Activated T-helper 2 cell treated with anti-CD3 and anti-CD28 coated beads, Interferon-gamma antibody, Interleukin-2, Interleukin-4, amounts not matched to agents 10 μg/mL and 5 μg/mL and 100 μg/mL, durations not matched to agents 14 hours and 24 hours and 36 hours (primary cell): Measurements from ENCODE around the gene KIRREL2. TPM values are rescaled to one million over a fixed set of nuclear protein-coding genes. Genes with fewer than 3 reads are reported as not detected.
"Not testable (repeated sequence)": the region's sequence is repeated elsewhere in the genome, so short reads cannot be mapped to it uniquely, and the experiment has no call there.

Experiments used
- DNase-seq: peaks from one replicate; pipeline ENCODE4 v3.0.0; 2021; ENCODE audit warnings: low spot score
- H3K27ac Mint-ChIP-seq: one replicate; pipeline ENCODE4 v1.8.0; 2021; ENCODE audit warnings: mixed read lengths
- H3K27me3 Mint-ChIP-seq: one replicate; pipeline ENCODE4 v1.8.0; 2021; ENCODE audit warnings: low read depth, mixed read lengths
- H3K36me3 Mint-ChIP-seq: one replicate; pipeline ENCODE4 v1.8.0; 2021; ENCODE audit warnings: low read depth, mixed read lengths
- H3K4me1 Mint-ChIP-seq: one replicate; pipeline ENCODE4 v1.8.0; 2021; ENCODE audit warnings: low read depth, mixed read lengths
- H3K4me3 Mint-ChIP-seq: one replicate; pipeline ENCODE4 v1.8.0; 2021; ENCODE audit warnings: low read depth, mild to moderate bottlenecking, moderate library complexity, mixed read lengths
- H3K9me3 Mint-ChIP-seq: one replicate; pipeline ENCODE4 v1.8.0; 2021; ENCODE audit warnings: mixed read lengths
- intact Hi-C: fragments of 100-400 bp; cut with micrococcal nuclease; formaldehyde crosslinking; loops from one replicate; pipeline ENCODE4 v1.15.1; 2023
- total RNA-seq: library from RNA; stranded (reverse); gene quantifications from 2 replicates; pipeline ENCODE4 v1.2.3, GENCODE V29; 2022

The KIRREL2 gene
- total RNA-seq, 1 donor from 2014 or later, result 0.39 TPM

GRCh38 chr19:35832054-35832453 is 24.7 kb upstream of the KIRREL2 start:
- peaks cover 3% of the 10 kb centered on the region for H3K27me3 Mint-ChIP-seq
- intact Hi-C loops, result no loop called here
- H3K4me1 Mint-ChIP-seq, result no peaks in the 10 kb centered on the region
- no peak for DNase-seq
- H3K9me3 Mint-ChIP-seq, result no peaks in the 10 kb centered on the region
- H3K27ac Mint-ChIP-seq, result no peak overlapping the region
- no peaks in the 10 kb centered on the region for H3K36me3 Mint-ChIP-seq
- H3K4me3 Mint-ChIP-seq, result no peak overlapping the region

DNA sequence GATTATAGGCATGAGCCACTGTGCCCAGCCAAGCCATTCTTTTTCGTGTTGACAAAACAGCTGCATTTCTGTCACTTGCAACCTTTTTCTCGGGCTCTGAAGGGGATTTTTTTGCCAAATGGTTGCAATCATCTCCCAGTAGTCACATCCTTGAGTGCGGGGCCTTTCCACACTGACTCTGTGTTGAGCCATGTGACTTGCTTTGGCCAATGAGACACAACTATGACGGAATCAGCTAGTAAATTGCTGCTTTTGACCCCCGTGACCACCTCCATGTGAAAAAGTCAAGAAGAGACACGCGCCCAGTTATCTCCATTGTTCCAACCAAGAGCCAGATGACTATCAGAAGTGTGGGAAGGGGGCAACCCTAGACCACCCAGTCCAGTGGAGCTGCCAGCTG is 22.7 kb upstream of the KIRREL2 start:
- no peaks in the 10 kb centered on the region for H3K4me1 Mint-ChIP-seq
- intact Hi-C loops, result no loop called here
- H3K4me3 Mint-ChIP-seq, result no peak overlapping the region
- H3K27me3 Mint-ChIP-seq, result peaks cover 3% of the 10 kb centered on the region
- H3K27ac Mint-ChIP-seq, result no peak overlapping the region
- no peaks in the 10 kb centered on the region for H3K36me3 Mint-ChIP-seq
- no peak for DNase-seq
- H3K9me3 Mint-ChIP-seq, result peaks cover 2% of the 10 kb centered on the region

DNA sequence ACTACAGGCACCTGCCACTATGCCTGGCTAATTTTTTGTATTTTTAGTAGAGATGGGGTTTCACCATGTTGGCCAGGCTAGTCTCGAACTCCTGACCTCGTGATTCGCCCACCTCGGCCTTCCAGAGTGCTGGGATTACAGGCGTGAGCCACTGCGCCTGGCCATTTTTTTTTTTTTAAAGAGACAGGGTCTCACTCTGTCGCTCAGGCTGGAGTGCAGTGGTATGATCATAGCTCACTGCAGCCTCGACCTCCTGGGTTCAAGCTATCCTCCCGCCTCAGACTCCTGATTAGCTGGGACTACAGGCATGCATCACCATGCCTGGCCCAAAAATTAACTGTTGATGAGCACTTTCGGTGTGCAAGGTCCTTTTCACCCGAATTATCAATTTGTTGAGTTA is 20.6 kb upstream of the KIRREL2 start:
- H3K27ac Mint-ChIP-seq, H3K4me3 Mint-ChIP-seq, DNase-seq, H3K9me3 Mint-ChIP-seq, H3K27me3 Mint-ChIP-seq, H3K4me1 Mint-ChIP-seq, H3K36me3 Mint-ChIP-seq, intact Hi-C loops: not testable (repeated sequence)

- no peak overlapping the region for H3K4me3 Mint-ChIP-seq
- peaks cover 44% of the 10 kb centered on the region for H3K27me3 Mint-ChIP-seq
- H3K36me3 Mint-ChIP-seq, result no peaks in the 10 kb centered on the region
- DNase-seq, result no peak
- H3K27ac Mint-ChIP-seq, result no peak overlapping the region
- peaks cover 7% of the 10 kb centered on the region for H3K4me1 Mint-ChIP-seq
- peaks cover 4% of the 10 kb centered on the region for H3K9me3 Mint-ChIP-seq
- intact Hi-C loops, result no loop called here
These were observed 14.6 kb upstream of the KIRREL2 start for GRCh38 chr19:35841961-35842595.

DNA sequence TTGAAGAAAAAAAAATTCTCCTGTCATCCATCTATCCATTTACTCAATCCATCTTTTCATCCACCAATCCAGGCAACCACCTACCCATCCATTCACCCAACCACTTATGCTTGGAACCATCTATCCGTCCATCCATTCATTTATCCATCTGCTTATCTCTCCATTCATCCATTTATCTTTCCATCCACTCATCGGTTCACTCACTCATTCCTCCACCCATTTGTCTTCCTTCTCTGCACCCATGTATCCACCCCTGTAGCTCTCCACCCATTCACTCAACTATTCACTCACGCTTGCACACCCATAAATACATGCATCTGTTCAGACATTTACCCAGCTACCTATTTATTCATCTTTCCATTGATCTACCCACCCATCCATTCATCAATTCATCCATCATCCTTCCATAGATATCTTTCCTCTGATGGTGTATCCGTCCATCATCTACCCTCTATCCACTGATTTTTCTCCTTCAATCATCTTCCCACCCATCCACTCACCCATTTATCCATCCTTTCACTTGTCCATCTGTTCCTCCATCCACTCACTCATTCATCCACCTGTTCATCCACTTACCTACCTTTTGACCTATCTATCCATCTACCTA is 13.9 kb upstream of the KIRREL2 start:
- DNase-seq, result no peak
- intact Hi-C loops, result no loop called here
- peaks cover 7% of the 10 kb centered on the region for H3K4me1 Mint-ChIP-seq
- H3K4me3 Mint-ChIP-seq, result no peak overlapping the region
- H3K9me3 Mint-ChIP-seq, result peaks cover 4% of the 10 kb centered on the region
- peaks cover 44% of the 10 kb centered on the region for H3K27me3 Mint-ChIP-seq
- H3K36me3 Mint-ChIP-seq, result no peaks in the 10 kb centered on the region
- H3K27ac Mint-ChIP-seq, result no peak overlapping the region

DNA sequence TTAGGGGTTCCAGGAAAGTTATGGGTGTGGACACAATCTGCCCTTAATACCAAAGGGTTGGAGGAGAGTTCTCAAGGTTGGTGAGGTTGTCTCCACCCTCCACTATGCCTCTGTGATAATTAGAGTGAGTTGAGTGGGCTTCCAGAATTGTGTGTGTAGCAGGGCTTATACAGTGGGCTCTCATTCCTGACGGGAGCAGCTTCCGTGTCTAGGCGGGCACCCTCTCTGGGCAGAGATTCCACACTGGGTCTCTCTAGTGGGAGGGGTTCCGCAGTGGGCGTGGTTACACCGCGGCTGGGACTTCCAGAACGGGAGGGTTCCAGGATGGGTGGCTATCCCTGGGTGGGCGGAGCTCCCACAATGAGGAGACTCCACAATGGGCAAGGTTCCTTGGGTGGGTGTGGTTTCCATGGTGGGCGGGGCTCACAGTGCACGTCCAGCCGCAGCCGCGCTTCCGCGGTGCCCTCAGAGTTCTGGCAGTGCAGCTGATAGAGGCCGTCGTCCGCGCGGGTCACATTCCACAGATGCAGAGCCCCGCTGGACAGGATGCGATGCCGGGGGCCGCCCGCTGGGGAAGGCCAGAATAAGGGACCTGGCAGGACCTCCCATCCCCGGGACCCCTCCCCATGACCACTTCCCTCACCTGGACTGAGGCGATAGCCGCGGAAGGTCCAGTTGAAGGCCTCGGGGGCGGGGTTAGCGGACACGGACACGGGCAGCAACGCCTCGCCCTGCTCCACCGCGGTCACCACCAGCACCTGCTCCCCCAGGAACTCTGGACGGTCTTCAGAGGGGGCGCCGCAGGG is 12.8 kb upstream of the KIRREL2 start:
- Mint-ChIP-seq H3K27me3 (peaks cover 44% of the 10 kb centered on the region), H3K4me3 (no peak overlapping the region), H3K27ac (no peak overlapping the region), H3K4me1 (peaks cover 7% of the 10 kb centered on the region), H3K9me3 (peaks cover 3% of the 10 kb centered on the region), H3K36me3 (no peaks in the 10 kb centered on the region)
- intact Hi-C loops, result no loop called here
- no peak for DNase-seq

DNA sequence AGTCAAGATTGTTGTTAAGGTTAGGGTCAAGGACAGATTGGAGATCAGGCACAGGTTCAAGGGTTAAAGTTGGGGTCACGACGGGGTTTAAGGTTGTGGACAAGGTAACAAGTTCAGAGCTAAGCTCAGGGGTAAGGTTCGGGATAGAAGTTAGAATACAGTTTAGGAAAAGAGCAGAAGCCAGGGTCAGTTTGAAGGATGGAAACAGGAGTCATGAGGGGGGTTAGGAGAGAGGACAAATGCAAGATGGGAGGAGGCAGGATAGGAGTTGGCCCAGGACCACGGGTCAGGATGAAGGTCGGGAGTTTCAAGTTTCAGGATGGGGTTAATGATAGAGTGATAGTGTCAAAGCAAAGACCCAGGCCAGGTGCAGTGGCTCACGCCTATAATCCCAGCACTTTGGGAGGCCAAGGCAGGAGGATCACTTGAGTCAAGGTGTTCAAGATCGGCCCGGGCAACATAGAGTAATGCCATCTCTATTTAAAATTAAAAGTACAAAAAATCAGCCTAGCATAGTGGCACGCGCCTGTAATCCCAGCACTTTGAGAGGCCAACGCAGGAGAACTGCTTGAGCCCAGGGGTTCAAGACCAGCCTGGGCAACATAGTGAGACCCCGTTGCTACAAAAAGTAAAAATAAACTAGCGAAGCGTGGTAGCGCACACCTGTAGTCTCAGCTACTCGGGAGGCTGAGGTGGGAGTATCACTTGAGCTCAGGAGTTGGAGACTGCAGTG is 12.1 kb upstream of the KIRREL2 start:
- no peaks in the 10 kb centered on the region for H3K9me3 Mint-ChIP-seq
- peak overlapping the region; percentile 27 for H3K4me3 Mint-ChIP-seq
- intact Hi-C loops, result no loop called here
- H3K27me3 Mint-ChIP-seq, result peaks cover 45% of the 10 kb centered on the region
- H3K4me1 Mint-ChIP-seq, result peaks cover 7% of the 10 kb centered on the region
- H3K36me3 Mint-ChIP-seq, result no peaks in the 10 kb centered on the region
- no peak for DNase-seq
- no peak overlapping the region for H3K27ac Mint-ChIP-seq

DNA sequence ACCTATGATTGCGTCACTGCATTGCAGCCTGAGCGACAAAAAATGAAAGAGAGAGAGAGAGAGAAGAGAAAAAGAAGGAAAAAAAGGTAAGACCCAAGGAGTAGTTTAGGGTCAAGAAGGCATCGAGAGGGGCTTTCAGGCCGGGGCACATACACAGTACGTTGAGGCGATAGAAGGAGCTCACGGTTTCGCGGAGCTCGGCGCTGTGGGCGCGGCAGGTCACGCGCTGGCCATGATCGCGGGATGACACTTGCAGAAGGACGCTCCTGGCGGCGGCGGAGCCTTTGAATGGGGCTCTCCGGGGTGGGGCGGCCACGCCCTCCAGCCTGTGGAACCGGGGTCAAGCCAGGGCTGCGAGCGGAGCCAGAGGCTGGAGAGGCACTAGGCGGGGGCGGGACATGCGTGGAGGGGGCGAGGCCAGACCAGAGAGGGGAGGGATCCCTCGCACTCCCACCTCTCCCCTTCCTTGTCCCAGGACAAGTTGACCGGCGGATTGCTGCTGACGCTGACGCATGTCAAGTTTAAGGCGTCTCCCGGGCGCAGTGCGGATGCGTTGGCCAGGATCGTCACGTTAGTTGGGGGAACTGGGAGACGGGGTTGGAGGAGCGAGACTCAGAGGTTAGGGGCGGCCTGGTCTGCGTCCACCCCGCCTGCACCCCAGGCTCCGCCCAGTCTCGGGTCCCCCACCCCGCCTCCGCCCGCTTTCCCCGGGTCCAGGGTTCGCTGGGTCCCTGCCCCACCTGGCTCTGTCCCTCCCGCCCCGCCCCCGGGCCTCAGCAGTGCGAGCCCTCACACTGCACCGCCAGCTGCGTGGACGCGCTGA is 11.3 kb upstream of the KIRREL2 start:
- intact Hi-C loops, result no loop called here
- Mint-ChIP-seq H3K4me1 (peaks cover 7% of the 10 kb centered on the region), H3K4me3 (peak overlapping the region; percentile 27), H3K9me3 (no peaks in the 10 kb centered on the region), H3K27me3 (peaks cover 45% of the 10 kb centered on the region), H3K27ac (no peak overlapping the region), H3K36me3 (no peaks in the 10 kb centered on the region)
- no peak for DNase-seq

GRCh38 chr19:35846038-35846668 is 10.6 kb upstream of the KIRREL2 start:
- Mint-ChIP-seq H3K9me3 (no peaks in the 10 kb centered on the region), H3K36me3 (no peaks in the 10 kb centered on the region), H3K4me1 (peaks cover 7% of the 10 kb centered on the region), H3K27ac (no peak overlapping the region), H3K27me3 (peaks cover 45% of the 10 kb centered on the region), H3K4me3 (no peak overlapping the region)
- DNase-seq, result no peak
- intact Hi-C loops, result no loop called here

GRCh38 chr19:35847911-35848310 is 8.8 kb upstream of the KIRREL2 start:
- Mint-ChIP-seq H3K9me3 (no peaks in the 10 kb centered on the region), H3K4me3 (no peak overlapping the region), H3K36me3 (no peaks in the 10 kb centered on the region), H3K4me1 (peaks cover 7% of the 10 kb centered on the region), H3K27me3 (peaks cover 43% of the 10 kb centered on the region), H3K27ac (no peak overlapping the region)
- intact Hi-C loops, result no loop called here
- DNase-seq, result no peak

GRCh38 chr19:35848486-35848885 is 8.2 kb upstream of the KIRREL2 start:
- intact Hi-C loops, result no loop called here
- Mint-ChIP-seq H3K27ac (no peak overlapping the region), H3K36me3 (no peaks in the 10 kb centered on the region), H3K27me3 (peaks cover 45% of the 10 kb centered on the region), H3K4me1 (peaks cover 13% of the 10 kb centered on the region), H3K4me3 (no peak overlapping the region), H3K9me3 (no peaks in the 10 kb centered on the region)
- DNase-seq, result no peak
